GM15510 (cell line): Measurements from ENCODE around the gene NEK2.

Experiments
- POLR2A ChIP-seq: IDR thresholded peaks from 3 replicates; pipeline ENCODE4 v1.6.1; 2011; ENCODE audit warnings: borderline replicate concordance; ENCODE audit not compliant: insufficient read length; ENCODE audit errors: extremely low read depth

Gene NEK2

DNA sequence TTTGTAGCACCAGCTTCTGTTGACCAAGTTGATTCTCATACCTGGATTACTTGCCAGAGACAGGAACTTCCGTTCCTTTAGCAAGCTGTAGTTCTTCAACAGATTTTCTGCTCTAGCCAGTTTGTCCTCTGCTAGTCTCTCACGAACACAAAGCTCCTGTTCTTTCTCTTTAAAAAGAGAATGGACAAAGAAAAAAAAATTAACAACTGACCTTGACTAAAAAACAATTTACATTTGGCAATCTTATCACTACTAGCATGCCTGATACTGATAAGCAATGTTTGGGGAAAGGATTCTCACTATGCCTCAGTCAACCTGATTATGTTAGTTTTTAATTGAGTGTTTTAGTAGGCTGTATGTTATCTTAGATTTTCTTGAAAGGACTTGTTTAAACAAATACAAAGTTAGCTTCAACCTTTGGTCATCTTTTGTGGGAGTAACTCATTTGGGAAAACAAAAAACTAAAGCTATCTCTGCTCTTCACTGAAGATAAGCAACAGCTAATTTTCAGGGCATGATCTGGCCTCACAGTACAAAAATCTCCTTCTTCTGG lies 8.3 kb downstream of the NEK2 start:
- no peak for TF ChIP-seq POLR2A

GRCh38 chr1:211660718-211661222 lies 14.7 kb downstream of the NEK2 start:
- no peak for TF ChIP-seq POLR2A

- no peak for TF ChIP-seq POLR2A
Observed at GRCh38 chr1:211656728-211657127, 18.7 kb downstream of the NEK2 start.

GRCh38 chr1:211654838-211655787 lies 20.3 kb downstream of the NEK2 start:
- TF ChIP-seq POLR2A: no peak

DNA sequence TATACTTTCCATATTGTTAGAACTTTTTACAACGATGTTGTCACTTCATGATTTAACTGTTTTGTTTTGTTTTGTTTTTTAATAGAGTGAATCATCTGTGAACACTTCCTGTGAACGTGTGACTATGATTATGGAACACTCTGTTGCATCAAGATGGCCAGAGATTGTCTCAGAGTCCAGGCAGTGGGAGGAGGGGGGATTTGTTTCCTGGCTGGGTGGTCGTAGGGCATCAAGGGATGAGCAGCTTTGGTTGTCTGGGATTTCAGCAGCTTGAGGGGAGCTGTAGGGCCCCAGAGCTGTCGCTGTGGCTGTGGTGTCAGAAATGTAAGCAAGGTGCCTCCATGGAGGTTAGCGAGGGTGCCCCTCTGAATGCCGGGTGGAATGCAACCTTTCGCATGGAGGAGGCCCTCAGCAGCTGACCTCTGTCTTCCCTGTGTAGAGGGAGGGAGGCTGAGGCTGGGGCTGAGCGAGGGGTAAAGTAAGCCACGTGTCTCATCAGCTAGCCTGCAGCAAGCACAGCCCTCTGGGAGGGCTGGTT lies 21.4 kb downstream of the NEK2 start:
- no peak for TF ChIP-seq POLR2A

GRCh38 chr1:211653293-211653692 lies 22.1 kb downstream of the NEK2 start:
- TF ChIP-seq POLR2A: no peak

DNA sequence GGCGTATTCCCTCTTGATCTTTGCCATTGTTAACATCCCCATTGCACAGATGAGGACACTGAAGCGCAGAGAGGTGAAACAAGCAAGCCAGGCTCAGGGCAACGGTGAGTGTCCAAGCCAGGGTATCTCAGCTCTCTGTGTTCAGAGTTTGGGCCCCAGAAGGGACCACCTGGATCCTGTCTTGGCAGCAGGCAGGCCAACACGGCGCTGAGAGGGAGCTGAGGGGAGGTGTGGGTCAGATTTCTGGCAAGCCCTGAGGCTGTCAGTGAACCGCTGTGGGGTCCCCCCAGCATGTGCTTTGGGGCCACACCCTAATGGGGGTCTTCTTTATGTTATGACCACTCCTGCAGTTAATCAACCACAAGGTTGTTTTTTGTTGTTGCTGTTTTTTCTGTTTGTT lies 23.1 kb downstream of the NEK2 start:
- TF ChIP-seq POLR2A: no peak

GRCh38 chr1:211650904-211651303 lies 24.5 kb downstream of the NEK2 start:
- TF ChIP-seq POLR2A: no peak

DNA sequence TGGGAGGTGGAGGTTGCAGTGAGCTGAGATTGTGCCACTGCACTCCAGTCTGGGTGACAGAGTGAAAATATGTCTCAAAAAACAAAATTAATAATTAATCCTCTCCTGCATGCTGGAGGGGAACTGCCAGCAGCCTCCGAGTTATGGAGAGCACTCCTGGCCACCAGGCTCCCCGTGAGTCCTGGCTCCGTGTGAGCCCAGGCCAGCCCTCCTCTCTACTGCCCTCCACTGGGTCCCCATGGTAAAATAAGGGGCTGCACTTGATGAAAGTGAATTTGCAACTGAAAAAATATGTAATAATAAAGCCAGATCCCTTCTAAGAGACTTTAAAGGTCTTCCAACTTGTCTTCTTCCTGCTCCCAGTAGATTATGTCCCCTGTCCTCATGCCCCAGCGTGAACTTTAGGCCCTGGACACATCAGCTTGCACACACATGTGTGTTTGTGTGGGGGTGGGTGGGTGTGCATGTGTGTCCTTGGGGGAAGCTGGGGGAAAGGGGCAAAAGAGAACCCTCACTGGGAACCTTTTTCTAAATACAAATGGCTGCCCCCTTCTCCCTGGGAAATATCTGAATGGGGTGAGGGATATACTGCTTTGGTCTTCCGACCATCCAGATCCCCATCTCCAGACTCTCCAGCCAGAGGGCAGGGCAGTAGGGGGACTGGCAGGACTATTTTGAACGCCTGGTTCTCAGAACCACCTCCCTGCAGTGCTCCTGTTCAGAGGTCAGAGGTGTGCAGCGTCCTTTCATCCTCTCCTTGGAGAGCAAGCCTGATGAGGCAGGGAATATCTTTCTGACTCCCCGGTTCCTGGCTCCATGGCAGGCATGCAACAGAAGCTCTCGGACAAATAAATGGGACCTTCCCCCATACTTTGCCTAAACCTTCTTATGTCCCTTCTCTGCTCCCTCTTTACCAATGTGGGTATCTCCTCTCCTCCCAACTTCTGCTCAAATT lies 26.2 kb downstream of the NEK2 start:
- TF ChIP-seq POLR2A: no peak

DNA sequence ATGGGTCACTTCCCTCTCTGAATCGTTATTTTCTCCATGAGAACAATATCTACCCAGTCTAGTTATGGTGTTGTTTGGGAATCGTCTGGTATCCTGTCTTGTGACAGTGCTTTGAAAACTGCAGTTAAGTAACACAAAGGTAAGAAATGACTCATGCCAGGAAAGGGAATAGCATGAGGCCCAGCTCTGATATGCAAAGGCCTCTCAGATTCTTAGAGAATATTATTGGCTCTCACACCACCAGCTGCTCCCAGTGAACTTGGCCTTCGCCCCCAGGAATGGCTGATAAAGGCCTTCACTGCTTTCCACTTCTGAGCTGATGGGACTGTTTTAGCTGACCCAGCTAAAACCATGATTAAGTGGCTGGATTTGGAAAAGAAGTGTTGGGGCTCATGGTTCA lies 27.1 kb downstream of the NEK2 start:
- TF ChIP-seq POLR2A: no peak

- TF ChIP-seq POLR2A: no peak
Observed at GRCh38 chr1:211647711-211648121, 27.7 kb downstream of the NEK2 start.

DNA sequence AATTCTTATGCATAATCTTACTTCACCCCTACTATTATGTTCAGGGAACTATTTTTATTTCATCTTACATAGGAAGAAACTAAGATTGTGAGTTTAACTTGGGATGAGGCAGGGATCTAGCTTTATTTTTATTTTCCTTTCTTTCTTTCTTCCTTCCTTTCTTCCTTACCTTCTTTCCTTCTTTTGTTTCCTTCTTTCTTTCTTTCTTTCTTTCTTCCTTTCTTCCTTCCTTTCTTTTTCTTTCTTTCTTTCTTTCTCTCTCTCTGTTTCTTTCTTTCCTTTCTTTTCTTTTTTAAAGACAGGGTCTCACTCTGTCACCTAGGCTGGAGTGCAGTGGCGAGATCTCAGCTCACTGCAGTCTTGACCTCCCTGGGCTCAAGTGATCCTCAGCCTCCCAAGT lies 28.9 kb downstream of the NEK2 start:
- TF ChIP-seq POLR2A: no peak

- no peak for TF ChIP-seq POLR2A
Observed at GRCh38 chr1:211644653-211645052, 30.8 kb downstream of the NEK2 start.
